GM13976 (cell line): ENCODE measurements around the gene SUSD1.

Source experiments
- DNase-seq: peaks from one replicate; pipeline ENCODE4 v3.0.0; 2012; ENCODE audit warnings: low spot score
- in situ Hi-C: fragments of 300-500 bp; cut with MboI; formaldehyde crosslinking; loops from one replicate; pipeline ENCODE4 v1.12.0; 2022; ENCODE audit warnings: low sequenced_read_pairs, mixed read lengths, inconsistent platforms; ENCODE audit not compliant: unreplicated experiment
- TF ChIP-seq, protein P1 (sequence below): IDR thresholded peaks from 2 replicates; pipeline ENCODE4 v1.5.1; 2012; ENCODE audit warnings: borderline replicate concordance, mild to moderate bottlenecking; ENCODE audit not compliant: insufficient read depth; ENCODE audit errors: extremely low read depth, missing control alignments, control extremely low read depth

Gene SUSD1

DNA sequence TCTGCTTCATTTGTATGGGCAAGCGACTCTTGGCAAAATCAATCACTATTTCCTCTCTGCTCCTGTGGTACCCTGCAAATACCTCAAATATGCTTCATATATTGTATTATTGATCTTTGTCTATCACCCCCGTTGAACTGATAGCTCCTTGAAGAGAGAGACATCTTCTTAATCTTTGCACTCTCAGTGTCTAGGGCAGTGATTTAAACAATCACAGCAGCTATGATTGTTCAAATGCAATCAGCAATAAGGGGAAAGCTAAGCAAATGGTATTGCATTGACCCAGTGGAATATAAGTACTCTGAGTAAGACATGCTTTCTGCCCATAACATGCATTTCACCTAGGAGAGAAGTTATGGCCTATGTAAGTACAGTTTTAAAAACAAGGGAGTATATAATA is 90.2 kb downstream of the SUSD1 start:
- no peak for DNase-seq
- in situ Hi-C loops = loop anchor here (5.0 to 25.0 kb wide), 3 partner anchors 267 to 627 kb away; partner anchors contain the start of gene INIP
- TF ChIP-seq, protein P1, sequence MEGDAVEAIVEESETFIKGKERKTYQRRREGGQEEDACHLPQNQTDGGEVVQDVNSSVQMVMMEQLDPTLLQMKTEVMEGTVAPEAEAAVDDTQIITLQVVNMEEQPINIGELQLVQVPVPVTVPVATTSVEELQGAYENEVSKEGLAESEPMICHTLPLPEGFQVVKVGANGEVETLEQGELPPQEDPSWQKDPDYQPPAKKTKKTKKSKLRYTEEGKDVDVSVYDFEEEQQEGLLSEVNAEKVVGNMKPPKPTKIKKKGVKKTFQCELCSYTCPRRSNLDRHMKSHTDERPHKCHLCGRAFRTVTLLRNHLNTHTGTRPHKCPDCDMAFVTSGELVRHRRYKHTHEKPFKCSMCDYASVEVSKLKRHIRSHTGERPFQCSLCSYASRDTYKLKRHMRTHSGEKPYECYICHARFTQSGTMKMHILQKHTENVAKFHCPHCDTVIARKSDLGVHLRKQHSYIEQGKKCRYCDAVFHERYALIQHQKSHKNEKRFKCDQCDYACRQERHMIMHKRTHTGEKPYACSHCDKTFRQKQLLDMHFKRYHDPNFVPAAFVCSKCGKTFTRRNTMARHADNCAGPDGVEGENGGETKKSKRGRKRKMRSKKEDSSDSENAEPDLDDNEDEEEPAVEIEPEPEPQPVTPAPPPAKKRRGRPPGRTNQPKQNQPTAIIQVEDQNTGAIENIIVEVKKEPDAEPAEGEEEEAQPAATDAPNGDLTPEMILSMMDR = no peak

DNA sequence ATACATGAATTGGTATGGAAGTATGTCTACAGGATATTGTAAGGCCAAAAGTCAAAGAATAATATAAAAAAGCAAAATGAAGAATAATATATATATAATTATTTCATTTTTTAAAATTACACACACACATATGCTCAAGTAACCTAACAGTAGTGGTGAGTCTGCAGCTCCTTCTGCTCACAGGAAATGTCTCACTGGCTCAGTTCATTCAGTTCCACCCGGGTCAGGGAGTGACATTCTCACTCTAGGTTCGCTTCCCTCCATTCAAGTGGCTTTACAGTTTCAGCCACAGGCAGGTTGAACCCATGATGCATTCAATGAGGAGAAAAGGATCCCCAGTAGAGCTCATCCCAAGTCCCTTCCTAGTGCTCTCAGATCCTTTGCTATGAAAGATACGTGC is 90.8 kb downstream of the SUSD1 start:
- in situ Hi-C loops = loop anchor here (5.0 to 25.0 kb wide), 2 partner anchors 322 to 628 kb away; partner anchors contain the start of gene INIP
- no peak for DNase-seq
- TF ChIP-seq, protein P1 = no peak

DNA sequence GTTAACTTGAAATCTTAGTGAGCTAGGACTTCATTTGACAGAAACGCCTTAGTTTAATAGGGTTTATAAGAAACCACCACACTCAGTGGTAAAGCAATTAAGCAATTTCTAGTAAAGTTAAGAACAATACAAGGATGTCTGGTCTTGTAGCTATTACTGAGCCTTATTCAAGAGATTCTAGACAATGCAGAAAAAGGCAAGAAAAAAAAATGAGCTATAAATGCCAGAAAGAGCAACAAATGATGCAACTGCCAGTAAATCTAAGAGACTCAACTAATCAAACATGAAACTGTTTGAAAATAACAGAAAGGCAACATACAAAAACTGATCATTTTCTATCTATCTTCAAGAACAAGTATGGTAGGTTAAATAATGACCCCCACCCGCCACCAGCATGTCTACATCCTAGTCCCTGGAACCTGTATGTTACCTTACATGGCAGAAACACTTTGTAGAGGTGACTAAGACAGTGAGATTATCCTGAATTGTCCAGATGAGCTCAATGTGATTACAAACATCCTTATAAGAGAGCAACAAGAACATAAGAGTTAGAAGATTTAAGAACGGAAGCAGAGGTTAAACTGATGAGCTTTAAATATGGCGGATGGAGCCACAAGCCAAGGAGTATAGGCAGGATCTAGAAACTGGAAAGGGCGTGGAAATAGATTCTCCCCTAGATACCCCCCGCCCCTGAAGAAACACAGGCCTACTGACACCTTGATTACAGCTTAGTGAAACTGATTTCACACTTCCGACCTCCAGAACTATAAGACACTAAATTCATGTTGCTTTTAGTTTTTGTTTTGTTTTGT is 93.0 kb downstream of the SUSD1 start:
- DNase-seq = no peak
- TF ChIP-seq, protein P1 = no peak
- in situ Hi-C loops = loop anchor here (5.0 to 25.0 kb wide), 2 partner anchors 320 to 630 kb away; partner anchors contain the start of gene INIP

DNA sequence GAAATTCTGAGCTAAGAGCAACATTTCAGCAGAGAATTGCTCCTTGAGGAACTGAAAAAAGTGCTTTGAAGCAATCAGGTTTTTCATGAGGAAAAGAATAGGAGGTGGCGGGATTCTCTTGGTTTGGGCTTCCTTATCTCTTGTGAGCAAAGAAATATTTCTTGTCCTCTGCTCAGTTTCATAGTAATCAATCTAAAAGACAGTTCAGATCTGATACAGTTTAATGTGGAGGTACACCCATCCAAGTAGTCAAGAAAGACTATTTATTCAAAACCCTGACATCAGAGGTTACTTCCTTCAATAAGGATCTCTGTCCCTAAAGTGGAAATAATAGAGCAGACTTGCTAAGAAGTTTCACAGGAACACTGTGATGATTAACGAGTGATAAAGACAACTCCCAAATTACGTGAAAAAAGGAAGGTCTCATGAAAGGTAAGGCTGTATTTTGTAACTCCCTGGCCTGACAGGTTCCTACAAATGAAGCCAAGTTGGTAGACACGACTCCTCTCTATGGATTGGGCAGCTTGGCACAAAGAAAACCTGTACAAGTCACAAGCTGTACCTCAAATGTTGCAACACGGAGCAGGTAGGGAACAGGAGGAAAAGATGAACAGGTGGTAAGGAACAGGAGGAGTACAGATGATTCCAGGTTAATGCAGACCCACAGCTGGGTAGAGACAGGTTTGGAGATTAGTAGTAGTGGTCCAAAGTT is 94.1 kb downstream of the SUSD1 start:
- DNase-seq = no peak
- in situ Hi-C loops = loop anchor here (5.0 to 25.0 kb wide), 2 partner anchors 319 to 631 kb away; partner anchors contain the start of gene INIP

DNA sequence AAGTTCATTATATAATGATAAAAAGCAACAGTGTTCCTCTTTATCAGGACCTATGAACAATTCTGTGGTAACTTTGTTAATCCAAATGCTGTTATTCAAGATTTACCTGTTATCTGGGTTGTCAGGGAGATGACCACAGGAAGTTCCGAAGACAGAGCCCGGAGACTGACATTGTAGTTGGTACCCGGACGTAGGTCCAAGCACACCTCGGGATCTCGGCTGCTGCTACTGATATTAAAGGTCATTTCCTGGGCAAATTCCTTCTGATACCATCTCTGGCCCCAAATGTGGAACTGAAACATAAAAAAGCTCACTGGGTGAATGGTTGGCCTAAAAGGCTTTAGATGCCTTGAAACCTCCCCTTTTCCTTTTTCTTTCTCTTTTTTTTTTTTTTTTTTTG is 96.7 kb downstream of the SUSD1 start:
- in situ Hi-C loops = loop anchor here (10.0 to 25.0 kb wide), 2 partner anchors 164 to 634 kb away; partner anchors contain the start of gene INIP
- TF ChIP-seq, protein P1 = no peak
- no peak for DNase-seq

More for the DNA sequence above, 94.1 kb downstream of the SUSD1 start:
- TF ChIP-seq, protein P1 = no peak

DNA sequence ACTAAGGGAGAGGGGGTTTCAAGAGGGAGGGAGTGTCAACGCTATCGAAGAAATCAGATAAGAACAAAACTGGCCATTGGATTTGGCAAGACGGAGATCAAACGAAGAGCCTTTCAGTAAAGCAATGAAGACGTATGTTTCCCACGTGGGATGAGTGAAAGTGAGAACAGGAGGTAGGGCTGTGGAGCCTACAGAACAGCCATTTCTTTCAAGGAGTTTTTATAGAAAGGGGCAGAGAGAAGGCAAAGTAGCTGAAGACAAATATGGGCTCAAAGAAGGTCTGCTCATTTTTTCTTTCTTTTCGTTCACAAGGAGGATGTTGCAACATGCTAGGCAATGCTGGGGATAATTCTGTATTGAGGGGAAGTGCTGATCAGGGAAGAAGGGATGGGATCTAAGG is 98.3 kb downstream of the SUSD1 start:
- in situ Hi-C loops = loop anchor here (10.0 to 25.0 kb wide), 2 partner anchors 162 to 635 kb away; partner anchors contain the start of gene INIP
- TF ChIP-seq, protein P1 = no peak
- DNase-seq = peak; percentile 34
